Stimulated activated CD4-positive, alpha-beta T cell treated with anti-CD3 and anti-CD28 coated beads, Interleukin-4, amount 100 ng/mL, for 24 hours (primary cell): ENCODE results near the gene SAPCD2.
A peak's percentile ranks its signal among the peaks of the same experiment; 100 is the strongest.

Source experiments
- DNase-seq: peaks from one replicate; pipeline ENCODE4 v3.0.0-alpha.2; 2020

Gene SAPCD2

DNA sequence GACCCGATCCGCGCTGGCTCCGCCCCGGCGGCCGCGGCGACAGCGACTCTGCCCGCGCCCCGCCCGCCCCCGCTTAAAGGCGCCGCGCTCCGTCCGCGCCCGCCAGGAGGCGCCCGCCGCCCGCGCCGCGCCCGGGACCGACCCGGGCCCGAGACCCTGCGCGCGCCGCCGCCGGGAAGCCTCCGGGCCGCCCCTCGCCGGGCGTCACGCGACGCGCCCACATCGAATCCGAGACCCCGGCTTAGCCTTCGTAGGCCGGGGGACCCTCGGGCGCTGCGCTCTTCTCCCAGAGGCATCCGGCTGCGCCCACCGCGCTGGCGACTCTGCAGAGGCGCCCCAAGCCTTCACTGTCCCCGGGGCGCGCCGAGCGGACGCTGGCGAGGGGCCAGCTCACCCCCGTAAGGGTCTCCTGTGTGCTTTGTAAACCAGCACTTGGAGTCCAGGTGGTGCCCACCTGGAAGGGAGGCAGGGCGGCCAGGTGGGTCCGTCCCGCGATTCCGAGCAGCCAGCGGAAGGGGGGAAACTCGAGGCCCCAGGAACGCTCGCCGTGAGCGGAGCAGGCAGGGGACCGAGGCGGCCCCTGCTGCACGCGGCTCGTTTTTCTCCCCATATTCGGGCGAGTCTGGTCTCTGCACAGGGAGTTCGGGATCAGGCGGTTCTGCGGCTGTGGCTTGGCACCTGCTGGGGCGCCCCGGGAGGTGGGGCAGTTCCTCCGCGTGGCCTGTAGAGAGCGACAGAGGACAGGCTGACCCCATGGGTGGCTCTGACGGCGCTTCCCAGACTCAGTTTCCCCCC is 41.9 kb downstream of the SAPCD2 start:
- DNase-seq: peak; percentile 65

DNA sequence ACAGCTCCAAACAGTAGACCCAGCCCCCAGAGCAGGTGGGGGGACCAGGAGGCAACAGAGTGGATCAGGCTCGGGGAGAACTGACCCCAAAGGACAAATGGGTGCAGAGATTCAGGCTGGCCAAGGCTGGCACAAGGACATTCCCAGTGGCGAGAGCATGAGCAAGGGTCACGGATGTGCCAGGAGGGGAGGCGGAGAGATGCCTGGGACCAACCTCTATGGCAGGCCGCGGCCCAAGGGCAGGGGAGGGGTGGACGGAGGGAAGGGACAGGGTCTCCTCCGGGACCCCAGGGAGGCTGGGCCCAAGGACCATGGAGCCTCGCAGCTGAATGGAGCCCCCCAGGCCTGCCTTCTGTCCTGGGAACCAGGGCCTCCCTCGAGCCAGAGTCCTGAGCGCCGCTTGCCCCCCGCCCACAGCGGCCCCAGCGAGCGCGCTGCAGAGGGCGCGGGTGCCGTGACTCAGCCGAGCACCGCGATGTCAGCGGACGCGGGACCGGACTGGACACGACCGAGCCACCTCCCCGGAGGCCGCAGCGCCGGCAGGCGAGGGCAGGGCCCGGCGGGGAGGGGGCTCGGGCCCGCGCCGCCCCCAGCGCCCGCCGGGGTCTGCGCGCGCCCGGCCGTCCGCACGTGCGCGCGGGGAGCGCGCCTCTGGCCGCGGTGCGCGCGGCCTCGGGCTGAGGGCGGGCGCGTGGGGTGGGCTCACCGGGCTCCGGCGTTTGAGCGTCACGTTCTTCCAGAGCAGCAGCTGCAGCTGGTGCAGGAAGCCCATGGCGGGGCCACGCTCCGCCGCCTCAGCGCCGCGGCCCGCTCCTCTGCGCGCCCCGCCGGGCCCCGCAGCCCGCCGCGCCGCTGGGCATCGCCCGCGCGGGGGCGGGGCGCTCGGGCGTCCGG is 42.7 kb downstream of the SAPCD2 start, which contains the start of gene ABCA2:
ABCA2 (minus strand) TSS at position 869 of the 894 bp plus-strand sequence; CDS start at position 772, 97 bp downstream.
- no peak for DNase-seq

DNA sequence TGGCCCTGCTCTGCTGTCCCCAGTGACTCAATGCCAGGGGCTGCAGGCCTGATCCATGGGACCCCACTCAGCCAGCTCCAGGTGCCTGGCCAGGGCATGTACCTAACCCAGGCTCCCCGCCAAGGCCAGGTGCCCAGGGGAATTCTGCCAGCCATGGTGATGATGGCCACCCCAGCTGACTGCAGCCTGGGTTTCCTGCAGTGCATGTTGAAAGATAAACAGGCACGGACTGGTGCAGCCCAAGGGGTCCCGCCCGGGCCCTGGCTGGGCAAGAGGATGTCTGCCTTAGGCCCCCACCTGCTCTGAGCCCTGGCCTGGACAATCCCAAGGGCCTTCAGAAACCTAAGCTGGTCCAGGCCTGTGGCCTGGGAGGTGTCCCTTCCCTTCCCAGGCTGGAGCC is 43.5 kb downstream of the SAPCD2 start:
- no peak for DNase-seq

GRCh38 chr9:137026384-137026783 is 44.0 kb downstream of the SAPCD2 start:
- no peak for DNase-seq

- no peak for DNase-seq
These were observed 44.8 kb downstream of the SAPCD2 start for GRCh38 chr9:137025517-137025966.

DNA sequence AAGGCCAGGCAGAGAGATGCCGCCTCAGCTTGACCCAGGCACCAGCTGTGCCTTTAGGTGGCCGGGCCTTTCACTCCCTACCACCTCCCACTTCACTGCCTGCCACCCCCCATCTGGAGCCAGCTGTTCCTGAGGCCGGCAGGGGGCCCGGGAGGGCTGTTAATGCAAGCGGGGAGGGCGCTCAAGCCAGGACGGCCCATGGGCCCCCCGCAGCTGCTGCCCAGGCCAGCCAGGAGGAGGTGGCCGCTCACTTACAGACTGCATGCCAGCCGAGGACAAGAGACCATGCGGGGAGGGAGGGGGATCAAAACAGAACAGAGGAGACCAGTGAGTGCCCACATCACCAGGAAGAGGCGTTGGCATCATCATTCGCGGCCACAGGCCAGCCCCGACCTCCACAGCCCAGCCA is 46.8 kb downstream of the SAPCD2 start:
- DNase-seq: no peak

DNA sequence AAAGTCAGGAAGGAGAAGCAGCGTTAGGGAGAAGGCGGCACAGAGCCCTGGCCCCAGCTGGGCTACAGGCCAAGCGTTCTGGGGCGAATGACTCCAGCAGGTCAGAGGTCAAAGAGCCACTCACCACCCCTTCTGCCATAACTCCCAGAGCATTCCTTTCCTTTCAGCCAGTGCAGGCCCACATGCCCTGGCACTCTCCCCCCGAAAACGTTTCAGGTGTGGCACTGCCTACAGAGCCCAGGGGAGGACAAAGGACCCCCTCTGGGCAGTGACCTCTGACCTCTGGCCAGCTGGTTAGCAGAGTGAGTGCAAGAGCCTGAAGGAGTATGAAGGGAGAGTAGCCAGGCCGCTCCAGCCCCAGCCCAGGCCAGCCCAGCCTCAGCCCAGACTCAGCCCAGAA is 47.2 kb downstream of the SAPCD2 start:
- DNase-seq: no peak

- DNase-seq: no peak
These were observed 47.7 kb downstream of the SAPCD2 start for GRCh38 chr9:137022662-137023008.

DNA sequence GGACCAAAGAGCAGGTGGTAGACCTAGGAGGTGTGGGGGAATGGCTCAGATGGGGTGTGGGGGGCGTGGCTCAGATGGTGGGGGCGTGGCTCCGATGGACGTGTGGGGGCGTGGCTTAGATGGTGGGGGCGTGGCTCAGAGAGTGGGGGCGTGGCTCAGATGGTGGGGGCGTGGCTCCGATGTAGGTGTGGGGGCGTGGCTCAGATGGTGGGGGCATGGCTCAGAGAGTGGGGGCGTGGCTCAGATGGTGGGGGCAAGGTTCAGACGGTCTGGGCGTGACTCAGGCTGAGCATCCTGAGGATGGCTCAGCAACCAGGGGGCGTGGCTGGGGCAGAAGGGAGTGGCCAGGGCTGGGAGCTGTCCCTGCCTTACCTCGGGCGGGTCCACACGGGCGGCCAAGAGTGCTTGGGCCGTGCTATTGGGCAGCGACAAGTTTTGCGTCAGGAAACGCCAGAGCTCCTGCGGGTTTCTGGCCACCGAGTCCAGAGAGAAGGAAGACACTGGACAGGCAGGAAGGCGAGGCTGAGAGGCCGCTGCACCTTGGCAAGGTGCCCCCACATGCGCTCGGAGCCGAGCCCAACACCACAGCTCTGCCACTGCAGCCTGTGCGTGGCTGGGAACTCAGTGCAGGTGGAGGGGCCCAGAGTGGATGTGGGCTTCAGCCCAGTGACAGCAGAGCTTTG is 48.2 kb downstream of the SAPCD2 start:
- peak; percentile 74 for DNase-seq

DNA sequence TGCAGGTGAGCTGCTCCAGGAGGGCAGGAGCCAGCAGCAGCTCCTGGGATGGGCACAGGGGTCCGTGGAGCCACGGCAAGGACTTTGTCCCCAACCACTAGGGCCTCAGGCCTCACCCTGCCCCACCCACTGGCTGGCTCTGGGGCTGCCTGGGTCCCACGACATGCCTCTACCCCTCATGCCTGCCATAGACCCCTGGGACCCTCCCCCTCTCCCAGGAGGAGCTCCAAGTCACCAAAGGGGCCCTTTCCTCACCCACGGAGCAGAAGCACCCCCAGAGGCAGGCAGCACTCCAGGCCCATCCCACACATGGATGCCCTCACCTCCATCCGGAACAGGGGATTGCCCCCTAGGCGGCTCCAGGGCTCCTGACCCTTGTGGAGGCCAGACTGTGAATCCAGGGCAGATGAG is 48.8 kb downstream of the SAPCD2 start:
- no peak for DNase-seq

- DNase-seq: no peak
These were observed 49.4 kb downstream of the SAPCD2 start for GRCh38 chr9:137020771-137021567.

- DNase-seq: no peak
These were observed 50.3 kb downstream of the SAPCD2 start for GRCh38 chr9:137019891-137020683.

DNA sequence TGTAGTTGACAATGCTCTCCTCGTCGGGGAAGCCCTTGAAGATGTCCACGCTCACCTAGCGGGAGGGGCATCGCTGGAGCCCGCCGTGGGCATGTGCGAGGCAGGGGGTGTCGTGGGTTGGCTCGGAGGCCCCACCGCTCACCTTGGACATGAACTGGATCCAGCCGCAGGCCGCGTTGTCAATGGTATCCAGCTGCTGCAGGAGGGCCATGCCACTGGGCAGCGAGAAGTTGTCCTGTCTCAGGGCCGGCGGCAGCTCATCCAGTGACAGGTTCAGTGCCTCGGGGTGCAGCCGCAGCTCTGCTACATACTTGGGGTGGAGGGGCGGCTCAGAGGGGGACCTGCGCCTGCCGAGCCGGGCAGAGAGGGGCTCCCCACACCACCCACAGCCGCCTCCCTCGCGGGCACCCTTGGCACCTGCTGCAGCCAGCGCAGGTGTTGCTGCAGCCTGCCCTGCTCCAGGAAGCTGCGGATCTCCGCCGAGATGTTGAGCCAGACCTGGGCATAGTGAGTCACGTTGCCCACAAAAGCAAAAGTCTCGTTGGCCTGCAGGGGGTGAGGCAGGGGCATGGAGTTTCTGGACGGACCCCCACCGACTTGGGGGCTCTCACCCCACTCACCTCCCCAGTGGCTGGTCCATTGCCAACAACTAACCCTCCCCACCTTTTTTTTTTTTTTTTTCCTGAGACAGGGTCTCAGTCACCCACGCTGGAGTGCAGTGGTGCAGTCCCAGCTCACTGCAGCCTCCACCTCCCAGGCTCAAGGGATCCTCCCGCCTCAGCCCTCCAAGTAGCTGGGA is 51.4 kb downstream of the SAPCD2 start:
- no peak for DNase-seq

- DNase-seq: no peak
These were observed 52.4 kb downstream of the SAPCD2 start for GRCh38 chr9:137017791-137018497.

DNA sequence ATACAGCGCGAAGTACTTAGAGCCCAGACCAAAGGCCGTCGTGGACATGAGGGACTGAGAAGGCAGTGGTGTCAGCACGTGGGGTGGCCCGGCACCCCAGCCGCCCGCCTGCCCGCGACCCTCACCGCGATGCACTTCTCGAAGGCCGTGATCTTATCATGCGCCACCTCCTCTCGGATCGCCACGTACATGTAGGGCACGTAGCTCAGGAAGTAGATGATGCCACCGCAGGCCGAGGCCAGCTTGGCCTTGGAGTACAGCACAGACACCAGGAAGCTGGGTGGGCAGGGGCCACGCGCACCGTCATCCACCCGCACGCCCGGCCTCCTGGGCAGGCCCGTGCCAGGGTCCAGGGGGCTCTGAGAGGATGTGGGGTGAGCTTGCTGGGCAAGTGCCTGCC is 53.3 kb downstream of the SAPCD2 start:
- DNase-seq: no peak

DNA sequence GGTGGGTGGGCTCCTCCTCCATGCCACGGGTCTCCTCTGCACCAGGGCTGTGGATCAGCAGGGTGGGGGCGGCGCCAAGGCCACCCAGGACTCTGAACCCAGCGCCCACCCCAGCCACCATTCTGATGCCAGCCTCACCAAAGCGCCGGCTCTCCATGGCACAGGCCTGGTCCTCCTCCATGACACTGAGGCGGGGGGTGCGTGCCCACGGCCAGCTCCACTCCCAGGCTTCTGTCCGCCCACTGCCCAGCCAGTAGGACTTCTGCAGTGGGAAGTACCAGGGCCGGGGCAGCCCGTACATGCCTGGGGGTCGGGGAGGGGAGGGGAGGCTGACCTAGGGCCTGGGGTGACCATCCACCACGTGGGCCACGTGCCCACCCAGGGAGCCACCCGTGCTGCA is 53.9 kb downstream of the SAPCD2 start:
- no peak for DNase-seq

DNA sequence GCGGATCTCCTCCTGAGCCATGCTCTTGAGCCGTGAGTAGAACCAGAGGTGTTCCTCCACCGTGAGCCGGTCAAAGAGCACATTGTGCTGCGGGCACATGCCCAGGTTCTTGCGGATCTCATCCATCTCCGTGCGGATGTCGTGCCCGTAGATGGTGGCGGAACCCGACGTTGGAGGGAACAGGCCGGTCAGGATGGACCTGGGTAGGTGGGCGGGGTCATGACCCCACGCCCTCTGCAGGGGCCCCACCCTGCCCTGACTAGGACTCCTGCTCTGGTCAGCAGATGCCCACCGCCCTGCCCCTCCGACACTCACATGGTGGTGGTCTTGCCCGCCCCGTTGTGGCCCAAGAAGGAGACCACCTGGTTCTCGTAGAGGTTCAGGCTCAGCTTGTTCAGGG is 54.4 kb downstream of the SAPCD2 start:
- DNase-seq: no peak

- no peak for DNase-seq
These were observed 54.8 kb downstream of the SAPCD2 start for GRCh38 chr9:137015540-137015930.

DNA sequence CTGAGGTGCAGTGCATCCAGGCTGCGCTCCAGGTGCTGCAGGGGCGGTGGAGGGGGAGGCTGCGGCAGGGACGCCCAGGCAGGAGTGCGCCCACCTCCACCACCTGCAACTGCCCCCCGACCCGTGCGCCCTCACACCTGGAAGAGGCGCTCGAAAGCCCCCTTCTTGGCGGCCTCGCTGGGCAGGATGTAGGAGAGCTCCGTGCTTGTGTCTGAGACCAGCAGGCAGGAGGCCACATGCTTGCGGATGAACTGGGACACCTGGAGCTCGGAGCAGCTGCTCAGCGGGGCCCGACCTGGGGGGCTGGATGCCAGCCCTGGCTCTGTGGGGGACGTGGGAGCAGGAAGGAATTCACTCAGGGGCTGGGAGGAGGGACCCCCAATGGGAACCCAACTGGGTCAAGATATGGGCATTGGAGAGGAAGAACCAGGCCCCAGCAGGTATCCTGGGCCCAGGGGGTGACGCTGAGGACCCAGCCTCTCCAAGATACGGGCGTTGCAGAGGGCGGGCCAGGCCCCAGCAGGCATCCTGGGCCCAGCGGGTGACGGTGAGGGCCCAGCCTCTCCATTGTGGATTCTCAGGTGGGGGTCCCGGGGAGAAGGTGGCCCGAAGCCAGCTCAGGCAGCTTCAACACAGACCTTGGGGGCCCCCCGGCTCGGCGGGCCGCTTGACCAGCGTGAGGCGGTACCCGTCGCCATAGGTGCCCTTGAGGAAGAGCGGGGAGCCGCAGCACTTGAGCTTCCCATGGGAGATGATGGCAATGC is 55.4 kb downstream of the SAPCD2 start:
- no peak for DNase-seq
